Measurements from ENCODE around the gene NARS2.

- TF ChIP-seq POLR2A (IDR thresholded peaks at IDR 0.05): no peak
- TF ChIP-seq, protein P1, sequence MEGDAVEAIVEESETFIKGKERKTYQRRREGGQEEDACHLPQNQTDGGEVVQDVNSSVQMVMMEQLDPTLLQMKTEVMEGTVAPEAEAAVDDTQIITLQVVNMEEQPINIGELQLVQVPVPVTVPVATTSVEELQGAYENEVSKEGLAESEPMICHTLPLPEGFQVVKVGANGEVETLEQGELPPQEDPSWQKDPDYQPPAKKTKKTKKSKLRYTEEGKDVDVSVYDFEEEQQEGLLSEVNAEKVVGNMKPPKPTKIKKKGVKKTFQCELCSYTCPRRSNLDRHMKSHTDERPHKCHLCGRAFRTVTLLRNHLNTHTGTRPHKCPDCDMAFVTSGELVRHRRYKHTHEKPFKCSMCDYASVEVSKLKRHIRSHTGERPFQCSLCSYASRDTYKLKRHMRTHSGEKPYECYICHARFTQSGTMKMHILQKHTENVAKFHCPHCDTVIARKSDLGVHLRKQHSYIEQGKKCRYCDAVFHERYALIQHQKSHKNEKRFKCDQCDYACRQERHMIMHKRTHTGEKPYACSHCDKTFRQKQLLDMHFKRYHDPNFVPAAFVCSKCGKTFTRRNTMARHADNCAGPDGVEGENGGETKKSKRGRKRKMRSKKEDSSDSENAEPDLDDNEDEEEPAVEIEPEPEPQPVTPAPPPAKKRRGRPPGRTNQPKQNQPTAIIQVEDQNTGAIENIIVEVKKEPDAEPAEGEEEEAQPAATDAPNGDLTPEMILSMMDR (IDR thresholded peaks at IDR 0.05): no peak
Measured at GRCh38 chr11:78467370-78467769, 107.3 kb downstream of the NARS2 start.
